ENCODE measurements around the gene ACTG1.

The ACTG1 gene

DNA sequence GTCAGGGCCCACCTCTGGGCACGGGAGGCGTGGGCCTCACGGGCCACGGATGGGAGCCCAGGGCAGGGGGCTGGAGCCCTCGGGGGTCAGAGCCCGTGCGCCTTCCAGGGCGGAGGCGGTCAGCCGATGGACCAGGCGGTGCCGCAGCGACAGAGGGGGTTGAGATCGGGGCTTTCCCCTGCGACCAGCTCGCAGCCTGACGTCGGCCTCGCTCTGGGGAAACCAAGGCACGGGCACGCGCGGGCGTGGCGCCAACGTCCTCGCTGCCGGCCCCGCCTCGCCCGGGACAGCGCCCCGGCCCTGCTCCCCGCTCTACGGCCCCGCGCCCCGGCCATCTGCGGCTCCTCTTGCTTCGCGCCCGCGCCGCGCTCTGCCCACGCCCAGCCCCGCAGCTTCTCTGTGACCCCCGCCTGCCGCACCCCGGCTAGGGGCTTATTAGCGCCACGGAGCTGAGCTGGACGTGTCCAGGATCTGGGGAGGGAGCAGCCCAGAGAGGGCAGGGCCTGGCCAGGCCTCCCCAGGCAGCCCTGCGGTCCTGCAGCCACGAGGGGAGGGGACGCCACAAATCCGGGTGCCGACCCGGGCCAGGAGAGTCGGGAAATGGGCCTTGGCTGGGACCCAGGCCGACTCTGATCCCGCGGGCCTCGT lies 13.5 kb downstream of the ACTG1 start:
- DNase-seq (ENCODE audit: low spot score) = peak; percentile 46

- DNase-seq (ENCODE audit: low spot score) = peak; percentile 52
Observed at GRCh38 chr17:81494626-81495377, 17.8 kb downstream of the ACTG1 start.

DNA sequence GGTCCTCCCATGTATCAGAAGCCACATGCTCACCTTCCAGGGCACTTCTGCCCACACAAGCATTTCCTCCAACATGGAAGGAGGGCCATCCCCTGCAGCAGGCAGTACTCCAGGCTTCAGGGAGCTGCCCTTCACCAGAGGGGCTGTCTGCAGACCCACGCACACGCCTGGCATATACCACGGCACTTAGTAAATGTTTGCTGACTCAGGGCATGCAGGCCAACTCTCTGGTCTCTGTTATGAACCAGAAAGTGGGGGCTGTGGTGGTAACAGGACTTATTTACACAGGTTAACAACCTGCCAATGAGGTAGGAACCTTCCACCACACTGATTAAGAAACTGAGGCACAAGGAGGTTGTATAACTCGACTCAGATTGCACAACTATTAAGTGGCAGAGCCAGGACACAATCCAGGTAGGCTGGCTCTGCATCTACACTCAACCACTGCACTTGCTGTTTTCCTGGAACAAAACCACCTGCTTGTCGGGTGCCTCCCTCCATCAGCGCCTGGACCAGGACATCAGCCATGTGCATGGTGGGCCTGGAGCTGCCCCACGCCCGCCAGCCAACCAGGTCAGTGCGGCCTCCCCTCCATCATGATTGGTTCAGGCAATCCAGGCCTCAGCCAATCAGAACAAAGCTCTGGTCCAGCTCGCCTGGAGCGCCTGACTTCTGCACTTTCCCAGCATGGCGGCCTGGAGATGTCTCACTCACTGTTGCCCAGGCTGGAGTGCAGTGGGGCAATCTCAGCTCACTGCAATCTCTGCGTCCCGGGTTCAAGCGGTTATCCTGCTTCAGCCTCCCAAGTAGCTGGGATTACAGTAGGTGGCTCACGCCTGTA lies 19.2 kb downstream of the ACTG1 start:
- peak; percentile 49 for DNase-seq (ENCODE audit: low spot score)

GRCh38 chr17:81492706-81493105 lies 19.9 kb downstream of the ACTG1 start:
- DNase-seq (ENCODE audit: low spot score) = no peak

DNA sequence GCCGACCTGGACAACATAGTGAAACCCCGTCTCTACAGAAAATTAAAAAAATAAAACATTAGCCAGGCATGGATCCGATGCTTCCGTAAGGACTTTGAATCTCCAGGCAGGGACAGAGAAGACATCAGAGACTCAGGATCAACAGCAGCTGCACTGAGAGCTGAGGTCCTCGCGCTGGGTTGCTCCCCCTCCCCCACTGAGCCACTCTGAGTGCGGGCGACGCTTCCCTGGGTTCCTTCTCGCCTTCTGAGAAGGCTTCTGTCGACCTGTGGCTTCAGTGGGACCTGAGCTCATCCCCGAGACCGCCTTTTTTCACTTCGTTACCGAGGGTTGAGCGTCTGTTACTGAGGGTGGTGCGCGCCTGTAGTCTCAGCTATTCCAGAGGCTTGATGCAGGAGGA lies 20.4 kb downstream of the ACTG1 start:
- no peak for DNase-seq (ENCODE audit: low spot score)

GRCh38 chr17:81491761-81492160 lies 20.8 kb downstream of the ACTG1 start:
- DNase-seq (ENCODE audit: low spot score) = peak; percentile 52

- DNase-seq (ENCODE audit: low spot score) = peak; percentile 56
Observed at GRCh38 chr17:81491181-81491581, 21.4 kb downstream of the ACTG1 start.

- DNase-seq (ENCODE audit: low spot score) = peak; percentile 58
Observed at GRCh38 chr17:81489998-81490992, 22.3 kb downstream of the ACTG1 start.

DNA sequence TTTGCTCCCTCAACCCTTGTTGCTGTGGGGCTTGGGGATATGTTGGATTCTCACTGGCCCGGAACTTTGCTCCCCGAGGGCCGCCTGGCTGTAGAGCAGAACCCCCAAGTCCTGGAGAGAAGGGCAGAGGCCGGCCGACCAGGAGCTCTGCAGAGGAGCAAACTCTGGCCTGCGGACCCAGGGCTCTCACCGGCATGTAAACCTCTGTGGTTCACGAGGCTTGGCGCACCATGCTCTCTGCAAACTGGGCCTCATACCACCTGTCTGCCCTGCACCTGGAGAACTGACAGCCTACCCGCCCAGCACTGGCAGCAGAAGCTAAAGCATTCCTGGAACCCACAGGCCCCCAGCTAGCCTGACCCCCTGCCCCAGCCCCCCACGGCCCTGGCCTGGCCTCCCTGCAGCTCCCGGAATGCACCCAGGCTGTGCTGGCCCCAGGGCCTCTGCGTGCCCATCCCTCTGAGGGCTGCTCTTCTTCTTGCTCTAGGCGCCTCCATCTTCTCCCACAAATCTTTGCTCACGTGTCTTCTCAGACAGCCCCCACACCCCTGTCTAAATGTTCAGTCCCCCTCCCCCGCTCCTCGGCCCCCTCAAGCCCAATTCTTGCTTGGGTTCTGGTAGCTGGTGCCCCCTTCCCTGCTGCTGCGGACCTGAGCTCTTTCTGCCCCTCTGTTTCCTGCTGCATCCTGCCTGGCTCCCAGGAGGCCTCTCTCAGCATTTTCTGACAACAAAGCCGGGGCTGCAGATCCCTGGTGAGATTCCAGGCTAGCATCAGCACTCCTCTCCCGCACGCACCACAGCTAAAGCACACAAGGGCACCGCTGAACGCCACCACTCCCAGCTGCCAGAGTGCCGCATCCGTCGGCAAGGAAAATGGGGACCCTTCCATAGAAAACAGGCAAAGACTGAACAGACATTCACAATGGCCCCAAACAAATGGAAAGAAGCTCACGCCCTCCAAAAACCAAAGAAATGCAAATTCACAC lies 23.3 kb downstream of the ACTG1 start:
- peak; percentile 70 for DNase-seq (ENCODE audit: low spot score)

GRCh38 chr17:81488276-81488860 lies 24.2 kb downstream of the ACTG1 start:
- DNase-seq (ENCODE audit: low spot score) = peak; percentile 70

- DNase-seq (ENCODE audit: low spot score) = peak; percentile 94
Observed at GRCh38 chr17:81487487-81488275, 24.9 kb downstream of the ACTG1 start.

DNA sequence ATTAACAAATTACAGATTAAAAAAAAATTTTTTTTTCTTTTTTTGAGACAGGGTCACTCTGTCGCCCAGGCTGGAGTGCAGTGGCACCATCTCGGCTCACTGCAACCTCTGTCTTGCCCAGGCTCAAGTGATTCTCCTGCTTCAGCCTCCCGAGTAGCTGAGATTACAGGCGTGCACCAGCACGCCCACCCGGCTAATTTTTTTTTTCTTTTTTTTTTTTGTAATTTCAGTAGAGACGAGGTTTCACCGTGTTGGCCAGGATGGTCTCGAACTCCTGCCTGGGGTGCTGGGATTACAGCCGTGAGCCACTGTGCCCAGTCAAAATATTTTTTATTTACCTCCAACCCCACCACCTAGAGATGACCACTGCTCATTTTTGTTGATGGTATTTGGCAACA lies 25.5 kb downstream of the ACTG1 start:
- no peak for DNase-seq (ENCODE audit: low spot score)

- DNase-seq (ENCODE audit: low spot score) = no peak
Observed at GRCh38 chr17:81486199-81486810, 26.3 kb downstream of the ACTG1 start.

- peak; percentile 97 for DNase-seq (ENCODE audit: low spot score)
Observed at GRCh38 chr17:81484195-81484979, 28.2 kb downstream of the ACTG1 start.

GRCh38 chr17:81483862-81484194 lies 28.8 kb downstream of the ACTG1 start:
- DNase-seq (ENCODE audit: low spot score) = no peak

GRCh38 chr17:81483085-81483861 lies 29.3 kb downstream of the ACTG1 start:
- DNase-seq (ENCODE audit: low spot score) = peak; percentile 76

DNA sequence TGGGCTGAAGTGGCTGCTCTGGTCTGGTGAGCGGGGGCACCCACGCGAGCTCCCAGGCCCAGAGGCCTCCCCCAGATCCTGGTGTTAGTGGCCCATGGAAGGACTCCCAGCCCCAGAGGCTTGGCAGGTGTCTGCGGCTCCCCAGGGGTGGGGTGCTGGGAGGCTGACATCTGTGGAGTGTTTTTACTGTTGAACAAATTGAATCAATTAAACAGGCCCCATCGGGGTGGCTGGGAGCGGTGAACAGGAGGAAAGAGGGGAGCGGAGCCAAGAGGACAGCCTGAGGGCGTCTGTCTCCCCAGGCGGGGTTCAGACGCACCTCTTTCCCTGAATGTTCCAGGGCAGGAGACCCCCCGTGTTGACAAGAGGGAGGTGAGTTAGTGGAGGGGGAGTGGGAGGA lies 29.9 kb downstream of the ACTG1 start:
- DNase-seq (ENCODE audit: low spot score) = no peak

All from ecto neural progenitor cell (in vitro differentiated cells).